OCI-LY7 (cell line): ENCODE measurements around the gene LMO3.

Source experiments
- EZH2phosphoT487 ChIP-seq: fragments of 200-600 bp; sonication (generic); IDR thresholded peaks from 2 replicates; pipeline ENCODE4 v1.6.1; 2018; ENCODE audit warnings: low read depth, borderline replicate concordance, mild to moderate bottlenecking, mixed run types, antibody characterized with exemption, low read length, moderate library complexity, mixed read lengths
- TF ChIP-seq, protein P1 (sequence below): fragments of 200-600 bp; sonication (generic); conservative IDR thresholded peaks from 2 replicates; pipeline ENCODE4 v1.5.1; 2014; ENCODE audit warnings: mild to moderate bottlenecking, antibody characterized with exemption, low read length, moderate library complexity, mixed read lengths

- TF ChIP-seq, protein P1, sequence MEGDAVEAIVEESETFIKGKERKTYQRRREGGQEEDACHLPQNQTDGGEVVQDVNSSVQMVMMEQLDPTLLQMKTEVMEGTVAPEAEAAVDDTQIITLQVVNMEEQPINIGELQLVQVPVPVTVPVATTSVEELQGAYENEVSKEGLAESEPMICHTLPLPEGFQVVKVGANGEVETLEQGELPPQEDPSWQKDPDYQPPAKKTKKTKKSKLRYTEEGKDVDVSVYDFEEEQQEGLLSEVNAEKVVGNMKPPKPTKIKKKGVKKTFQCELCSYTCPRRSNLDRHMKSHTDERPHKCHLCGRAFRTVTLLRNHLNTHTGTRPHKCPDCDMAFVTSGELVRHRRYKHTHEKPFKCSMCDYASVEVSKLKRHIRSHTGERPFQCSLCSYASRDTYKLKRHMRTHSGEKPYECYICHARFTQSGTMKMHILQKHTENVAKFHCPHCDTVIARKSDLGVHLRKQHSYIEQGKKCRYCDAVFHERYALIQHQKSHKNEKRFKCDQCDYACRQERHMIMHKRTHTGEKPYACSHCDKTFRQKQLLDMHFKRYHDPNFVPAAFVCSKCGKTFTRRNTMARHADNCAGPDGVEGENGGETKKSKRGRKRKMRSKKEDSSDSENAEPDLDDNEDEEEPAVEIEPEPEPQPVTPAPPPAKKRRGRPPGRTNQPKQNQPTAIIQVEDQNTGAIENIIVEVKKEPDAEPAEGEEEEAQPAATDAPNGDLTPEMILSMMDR, result no peak
- no peak for TF ChIP-seq EZH2phosphoT487
Observed at GRCh38 chr12:16499611-16500010, 106.4 kb downstream of the LMO3 start.
